GM18526 (cell line): ENCODE results near the gene CD8B2.

Experiments used
- POLR2A ChIP-seq: IDR thresholded peaks from 3 replicates; pipeline ENCODE4 v1.6.1; 2011; ENCODE audit not compliant: insufficient read length; ENCODE audit errors: extremely low read depth

The CD8B2 gene

GRCh38 chr2:106541333-106541732 lies 54.2 kb downstream of the CD8B2 start:
- no peak for TF ChIP-seq POLR2A

- TF ChIP-seq POLR2A = no peak
Measured at GRCh38 chr2:106542746-106543359, 55.7 kb downstream of the CD8B2 start.

DNA sequence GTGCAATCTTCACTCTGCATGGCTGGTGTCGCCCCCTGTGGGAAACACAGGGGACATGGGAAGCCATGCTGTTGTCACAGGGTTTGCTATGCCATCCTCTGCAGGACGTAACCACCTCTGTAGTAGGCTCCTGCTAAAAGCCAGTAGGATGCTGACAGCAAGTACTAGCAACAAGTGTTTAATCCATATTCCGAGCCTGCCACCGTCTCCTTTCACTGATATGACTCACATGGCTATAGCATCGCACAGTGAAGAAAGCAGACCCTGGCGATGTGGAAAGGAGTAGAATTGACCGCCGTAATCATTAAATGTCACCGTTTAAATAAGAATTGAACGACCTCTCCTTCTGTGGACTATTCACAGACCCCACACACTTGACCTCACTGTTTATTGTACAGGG lies 57.8 kb downstream of the CD8B2 start:
- TF ChIP-seq POLR2A = no peak

DNA sequence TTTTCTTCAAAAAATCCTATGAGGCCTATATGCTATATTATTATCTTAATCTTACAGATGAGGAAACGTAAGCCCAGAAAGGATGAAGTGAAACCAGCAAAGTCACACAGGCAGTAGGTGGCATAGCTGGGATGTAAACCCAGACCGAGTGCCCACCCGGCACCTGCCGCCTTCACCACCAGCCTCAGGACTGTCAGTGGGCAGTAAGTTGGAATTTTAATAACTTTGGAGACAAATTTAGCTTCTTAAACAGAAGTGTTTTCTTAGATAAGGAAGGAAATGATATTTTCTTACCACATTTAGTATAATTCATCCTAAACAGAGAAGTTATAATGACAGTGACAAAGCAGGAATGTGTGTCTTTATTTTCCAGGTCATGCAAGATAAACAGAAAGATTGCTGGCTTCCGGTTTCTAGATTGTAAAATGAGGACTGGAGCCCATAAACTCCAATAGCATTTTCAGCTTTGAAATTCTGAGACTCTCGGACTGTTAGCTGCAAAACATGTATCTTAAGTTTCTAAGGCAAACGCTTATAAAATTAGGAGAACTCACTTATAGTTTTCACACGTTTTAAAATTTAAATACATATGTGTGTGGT lies 59.3 kb downstream of the CD8B2 start:
- TF ChIP-seq POLR2A = no peak

DNA sequence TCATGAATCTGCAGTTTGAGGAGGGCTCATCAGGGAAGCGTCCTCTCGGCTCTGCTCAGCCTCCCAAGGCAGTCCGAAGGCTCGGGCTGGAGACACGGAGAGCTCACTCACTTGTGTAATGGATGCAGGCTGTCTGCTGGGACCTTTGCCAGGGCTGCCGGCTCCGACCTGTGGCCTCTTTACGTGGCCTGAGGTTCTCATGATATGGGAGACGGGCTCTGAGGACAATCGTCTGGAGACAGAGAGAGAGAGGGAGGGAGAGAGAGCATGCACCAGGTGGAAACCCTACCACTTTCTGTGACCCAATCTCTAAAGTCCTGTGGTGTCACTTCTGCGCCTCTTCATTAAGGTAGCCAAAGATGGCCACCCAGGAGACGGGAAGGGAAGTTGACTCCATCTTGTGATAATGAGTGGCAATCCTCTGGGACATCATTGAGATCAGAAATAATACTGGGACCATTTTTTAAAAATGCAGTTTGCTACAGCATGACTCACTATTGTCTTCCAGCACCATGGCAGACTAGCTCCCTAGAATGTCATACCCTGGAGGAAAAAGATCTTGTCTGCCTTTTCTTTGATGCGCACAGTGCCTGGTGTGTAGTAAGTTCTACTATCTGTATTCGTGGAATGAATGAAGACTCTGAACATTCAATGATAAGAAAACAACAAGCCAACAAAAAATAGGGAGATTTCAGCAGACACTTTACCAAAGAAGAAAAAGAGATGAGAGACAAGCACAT lies 60.2 kb downstream of the CD8B2 start:
- TF ChIP-seq POLR2A = no peak

DNA sequence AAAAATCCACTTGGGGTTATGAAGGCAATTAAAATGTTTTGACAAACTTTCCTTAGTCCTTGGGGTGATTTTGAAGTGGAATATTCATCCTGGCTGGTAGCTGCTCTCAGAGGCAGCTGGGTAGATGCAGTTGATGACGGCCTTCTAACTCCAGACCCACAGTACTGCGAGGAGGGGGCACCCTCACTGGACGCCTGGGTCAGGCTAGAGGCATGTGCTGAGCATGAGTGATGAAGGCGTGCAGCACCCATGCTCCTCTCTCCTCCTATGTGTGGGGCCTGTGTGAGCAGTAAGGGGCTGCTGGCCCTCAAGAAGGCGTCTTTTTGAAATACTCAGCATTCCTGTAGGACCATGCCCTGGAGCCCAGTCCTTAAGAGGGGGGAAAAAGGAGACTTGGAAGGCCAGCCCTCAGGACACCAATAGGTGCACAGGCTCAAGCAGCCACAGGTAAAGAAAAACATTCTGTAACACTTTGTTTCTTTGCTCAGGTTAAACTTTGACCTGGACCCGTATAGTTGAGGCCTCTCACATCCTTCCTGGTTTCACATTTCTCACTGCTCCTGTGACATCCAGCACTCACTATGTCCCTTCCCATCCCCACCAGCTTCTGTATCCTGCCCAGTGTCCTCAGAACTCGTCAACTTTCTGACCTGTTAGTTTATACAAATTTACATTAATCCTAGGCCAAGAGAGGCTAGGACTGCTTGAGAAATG lies 64.4 kb downstream of the CD8B2 start:
- no peak for TF ChIP-seq POLR2A

DNA sequence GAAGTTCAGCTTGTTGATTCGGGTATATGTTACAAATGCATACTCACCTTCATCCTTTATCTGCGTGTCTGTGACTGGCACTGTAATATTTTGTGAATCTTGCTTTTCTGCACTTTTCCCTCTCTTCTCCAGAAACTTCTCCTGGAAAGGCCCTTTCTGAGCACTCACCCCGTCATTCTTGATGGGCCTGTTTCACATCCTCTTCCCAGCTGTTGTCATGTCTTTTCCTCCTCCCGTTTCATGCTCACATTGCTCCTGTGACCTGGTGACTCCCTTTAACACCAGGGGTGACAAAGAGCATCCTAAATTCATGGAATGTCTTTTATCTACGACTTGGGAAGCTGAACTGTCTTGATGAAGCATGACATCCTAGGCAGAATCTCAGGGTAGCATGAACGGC lies 65.8 kb downstream of the CD8B2 start:
- no peak for TF ChIP-seq POLR2A

- no peak for TF ChIP-seq POLR2A
Measured at GRCh38 chr2:106553321-106553720, 66.2 kb downstream of the CD8B2 start.

- no peak for TF ChIP-seq POLR2A
Measured at GRCh38 chr2:106554411-106554810, 67.2 kb downstream of the CD8B2 start.

GRCh38 chr2:106555053-106555452 lies 67.9 kb downstream of the CD8B2 start:
- no peak for TF ChIP-seq POLR2A

GRCh38 chr2:106560773-106561172 lies 73.6 kb downstream of the CD8B2 start:
- TF ChIP-seq POLR2A = no peak

- TF ChIP-seq POLR2A = no peak
Measured at GRCh38 chr2:106561356-106561755, 74.2 kb downstream of the CD8B2 start.

DNA sequence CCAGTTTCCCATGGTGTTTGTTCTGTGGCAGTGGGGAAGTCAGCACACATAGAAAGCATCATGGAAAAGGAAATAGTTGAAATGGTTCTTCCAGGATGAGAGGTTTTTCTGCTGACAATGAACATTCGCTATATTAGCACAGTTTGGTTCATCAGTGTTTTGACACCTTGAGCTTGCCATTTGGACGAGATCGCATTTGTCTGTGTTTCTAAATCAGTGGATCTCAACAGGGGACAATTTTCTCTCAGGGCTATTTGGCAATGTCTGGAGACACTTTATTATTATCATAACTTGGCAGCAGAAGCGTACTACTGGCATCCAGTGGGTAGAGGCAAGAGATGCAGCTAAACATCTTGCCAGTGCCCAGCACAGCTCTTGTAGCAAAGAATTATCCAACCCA lies 74.6 kb downstream of the CD8B2 start:
- no peak for TF ChIP-seq POLR2A

DNA sequence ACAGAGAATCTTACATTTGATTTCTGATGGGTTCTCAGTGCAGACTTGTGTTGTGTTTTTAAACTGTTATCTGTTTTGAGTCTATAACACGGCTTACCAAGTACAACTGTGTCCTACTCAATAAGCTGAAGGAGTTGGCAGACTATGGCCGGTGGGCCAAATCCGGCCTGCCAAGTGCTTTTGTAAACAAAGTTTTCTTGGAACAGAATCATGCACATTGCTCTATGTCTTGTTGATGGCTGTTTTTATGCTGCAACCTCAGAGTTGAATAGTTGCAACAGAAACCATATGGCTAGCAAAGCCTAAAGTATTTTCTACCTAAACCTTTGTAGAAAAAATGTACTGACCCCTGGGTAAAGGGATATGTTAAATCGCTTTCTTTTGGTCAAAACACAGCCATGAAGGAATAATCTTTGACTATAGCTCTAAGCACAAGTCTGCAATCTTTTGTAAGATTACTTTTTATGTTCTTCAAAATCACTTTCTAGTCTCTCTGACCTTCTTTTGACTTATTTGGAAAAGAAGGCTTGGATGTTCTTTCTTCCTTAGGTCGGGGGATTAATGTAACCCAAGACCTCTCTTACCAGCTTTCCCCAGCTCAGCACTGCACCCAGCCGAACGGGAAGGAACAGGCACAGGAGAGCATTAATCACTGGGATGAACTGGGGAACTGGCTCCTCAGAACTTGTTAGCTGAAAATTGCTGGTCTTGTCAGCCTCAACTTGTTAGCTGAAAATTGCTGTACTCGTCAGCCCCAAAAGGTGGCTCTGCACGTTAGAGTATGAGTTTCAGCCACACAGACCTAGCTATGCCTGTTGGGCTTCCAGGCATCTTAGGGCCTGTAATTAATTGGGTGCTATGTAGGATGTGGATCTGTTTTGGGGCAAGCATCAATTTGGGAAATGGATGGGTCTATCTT lies 75.4 kb downstream of the CD8B2 start:
- no peak for TF ChIP-seq POLR2A

DNA sequence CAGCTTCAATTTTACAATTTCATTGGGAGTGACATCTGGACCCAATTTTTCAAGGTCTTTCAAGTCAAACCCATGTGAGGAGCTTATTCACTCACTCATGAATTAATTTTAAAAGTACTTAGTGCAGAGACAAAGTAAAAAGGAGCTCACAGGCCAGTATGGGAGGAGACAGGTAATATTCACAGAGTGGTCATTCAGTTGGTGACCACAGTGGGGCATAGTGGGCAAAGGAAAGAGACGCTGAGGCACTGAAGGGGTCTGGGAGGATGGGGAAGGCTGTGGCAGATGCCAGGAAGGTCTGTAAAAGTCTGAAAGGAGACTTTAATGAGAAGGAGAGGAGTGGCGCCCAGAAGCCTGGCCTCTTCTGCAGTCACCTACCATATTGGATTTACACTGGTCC lies 76.0 kb downstream of the CD8B2 start:
- no peak for TF ChIP-seq POLR2A
